COLO829 (cell line): ENCODE measurements around the gene PARG.
"Not testable (repeated sequence)": the region's sequence is repeated elsewhere in the genome, so short reads cannot be mapped to it uniquely, and the experiment has no call there.

Experiments
- DNase-seq: peaks from one replicate; pipeline ENCODE4 v3.0.0; 2012; ENCODE audit warnings: low spot score

The PARG gene

GRCh38 chr10:49903829-49904228, 38.0 kb downstream of the PARG start:
- not testable (repeated sequence) for DNase-seq

- not testable (repeated sequence) for DNase-seq
Observed at GRCh38 chr10:49900406-49900805, 41.4 kb downstream of the PARG start.

- not testable (repeated sequence) for DNase-seq
Observed at GRCh38 chr10:49899999-49900398, 41.8 kb downstream of the PARG start.

GRCh38 chr10:49890025-49890424, 51.8 kb downstream of the PARG start:
- not testable (repeated sequence) for DNase-seq

GRCh38 chr10:49884739-49885331, 57.0 kb downstream of the PARG start:
- not testable (repeated sequence) for DNase-seq

GRCh38 chr10:49883852-49884251, 58.0 kb downstream of the PARG start:
- DNase-seq: not testable (repeated sequence)

- DNase-seq: not testable (repeated sequence)
Observed at GRCh38 chr10:49882327-49882726, 59.5 kb downstream of the PARG start.

GRCh38 chr10:49872740-49873139, 69.1 kb downstream of the PARG start:
- DNase-seq: not testable (repeated sequence)

- not testable (repeated sequence) for DNase-seq
Observed at GRCh38 chr10:49871462-49871861, 70.4 kb downstream of the PARG start.

GRCh38 chr10:49859933-49860332, 81.9 kb downstream of the PARG start:
- not testable (repeated sequence) for DNase-seq

- not testable (repeated sequence) for DNase-seq
Observed at GRCh38 chr10:49858697-49859382, 83.0 kb downstream of the PARG start.

GRCh38 chr10:49849520-49849919, 92.3 kb downstream of the PARG start:
- not testable (repeated sequence) for DNase-seq

- no peak for DNase-seq
Observed at GRCh38 chr10:49844775-49845595, 96.8 kb downstream of the PARG start.

GRCh38 chr10:49842333-49842628, 99.5 kb downstream of the PARG start:
- DNase-seq: not testable (repeated sequence)

GRCh38 chr10:49841615-49842332, 100.1 kb downstream of the PARG start:
- no peak for DNase-seq

- no peak for DNase-seq
Observed at GRCh38 chr10:49837685-49838084, 104.1 kb downstream of the PARG start.

- no peak for DNase-seq
Observed at GRCh38 chr10:49837051-49837478, 104.8 kb downstream of the PARG start.

- DNase-seq: no peak
Observed at GRCh38 chr10:49834976-49835375, 106.9 kb downstream of the PARG start.

- no peak for DNase-seq
Observed at GRCh38 chr10:49834201-49834600, 107.6 kb downstream of the PARG start.

- no peak for DNase-seq
Observed at GRCh38 chr10:49833168-49833567, 108.7 kb downstream of the PARG start.

- DNase-seq: peak; percentile 3
Observed at GRCh38 chr10:49831352-49832035, 110.3 kb downstream of the PARG start.

GRCh38 chr10:49830846-49831245, 111.0 kb downstream of the PARG start:
- no peak for DNase-seq
